ENCODE measurements around the gene CEP170.
"Not testable (repeated sequence)": the region's sequence is repeated elsewhere in the genome, so short reads cannot be mapped to it uniquely, and the experiment has no call there.

Gene CEP170

GRCh38 chr1:243230914-243231313 is 24.2 kb downstream of the CEP170 start:
- H3K4me3 Mint-ChIP-seq: no peak overlapping the region
- peak overlapping the region; percentile 24 for H3K27ac Mint-ChIP-seq
- H3K4me1 Mint-ChIP-seq (ENCODE audit: low read depth): peaks cover 16% of the 10 kb centered on the region
- peaks cover 45% of the 10 kb centered on the region for H3K36me3 Mint-ChIP-seq
- H3K27me3 Mint-ChIP-seq: no peaks in the 10 kb centered on the region
- peaks cover 18% of the 10 kb centered on the region for H3K9me3 Mint-ChIP-seq (ENCODE audit: low read depth)

GRCh38 chr1:243229526-243229925 is 25.6 kb downstream of the CEP170 start:
- peaks cover 16% of the 10 kb centered on the region for H3K4me1 Mint-ChIP-seq (ENCODE audit: low read depth)
- peaks cover 18% of the 10 kb centered on the region for H3K9me3 Mint-ChIP-seq (ENCODE audit: low read depth)
- H3K27ac Mint-ChIP-seq: no peak overlapping the region
- H3K27me3 Mint-ChIP-seq: no peaks in the 10 kb centered on the region
- H3K4me3 Mint-ChIP-seq: no peak overlapping the region
- peaks cover 38% of the 10 kb centered on the region for H3K36me3 Mint-ChIP-seq

GRCh38 chr1:243227622-243228021 is 27.5 kb downstream of the CEP170 start:
- Mint-ChIP-seq H3K4me1 (ENCODE audit: low read depth) (peaks cover 16% of the 10 kb centered on the region), H3K4me3 (no peak overlapping the region), H3K36me3 (peaks cover 38% of the 10 kb centered on the region), H3K27ac (no peak overlapping the region), H3K27me3 (no peaks in the 10 kb centered on the region), H3K9me3 (ENCODE audit: low read depth) (peaks cover 13% of the 10 kb centered on the region)

- H3K27ac Mint-ChIP-seq: no peak overlapping the region
- H3K4me3 Mint-ChIP-seq: no peak overlapping the region
- peaks cover 24% of the 10 kb centered on the region for H3K36me3 Mint-ChIP-seq
- peaks cover 10% of the 10 kb centered on the region for H3K4me1 Mint-ChIP-seq (ENCODE audit: low read depth)
- H3K9me3 Mint-ChIP-seq (ENCODE audit: low read depth): no peaks in the 10 kb centered on the region
- H3K27me3 Mint-ChIP-seq: no peaks in the 10 kb centered on the region
These were observed 37.0 kb downstream of the CEP170 start for GRCh38 chr1:243218059-243218458.

GRCh38 chr1:243217349-243217748 is 37.7 kb downstream of the CEP170 start:
- Mint-ChIP-seq H3K4me1 (ENCODE audit: low read depth) (peaks cover 9% of the 10 kb centered on the region), H3K36me3 (peaks cover 19% of the 10 kb centered on the region)

GRCh38 chr1:243216741-243217140 is 38.3 kb downstream of the CEP170 start:
- H3K27me3 Mint-ChIP-seq: no peaks in the 10 kb centered on the region
- H3K27ac Mint-ChIP-seq: no peak overlapping the region
- peaks cover 18% of the 10 kb centered on the region for H3K36me3 Mint-ChIP-seq

More at GRCh38 chr1:243217349-243217748, 37.7 kb downstream of the CEP170 start:
- Mint-ChIP-seq H3K27ac (no peak overlapping the region), H3K4me3 (no peak overlapping the region), H3K27me3 (no peaks in the 10 kb centered on the region), H3K9me3 (ENCODE audit: low read depth) (no peaks in the 10 kb centered on the region)

GRCh38 chr1:243215276-243215875 is 39.7 kb downstream of the CEP170 start:
- peaks cover 14% of the 10 kb centered on the region for H3K36me3 Mint-ChIP-seq
- not testable (repeated sequence) for H3K4me1 Mint-ChIP-seq (ENCODE audit: low read depth); H3K4me3 Mint-ChIP-seq; H3K9me3 Mint-ChIP-seq (ENCODE audit: low read depth); H3K27me3 Mint-ChIP-seq; H3K27ac Mint-ChIP-seq

More at GRCh38 chr1:243216741-243217140, 38.3 kb downstream of the CEP170 start:
- Mint-ChIP-seq H3K9me3 (ENCODE audit: low read depth) (no peaks in the 10 kb centered on the region), H3K4me3 (no peak overlapping the region), H3K4me1 (ENCODE audit: low read depth) (peaks cover 8% of the 10 kb centered on the region)

GRCh38 chr1:243213045-243213787 is 41.9 kb downstream of the CEP170 start:
- Mint-ChIP-seq H3K4me1 (ENCODE audit: low read depth) (peaks cover 3% of the 10 kb centered on the region), H3K4me3 (no peak overlapping the region), H3K9me3 (ENCODE audit: low read depth) (no peaks in the 10 kb centered on the region), H3K27ac (no peak overlapping the region), H3K27me3 (no peaks in the 10 kb centered on the region), H3K36me3 (peaks cover 11% of the 10 kb centered on the region)

GRCh38 chr1:243211984-243212383 is 43.1 kb downstream of the CEP170 start:
- H3K4me1 Mint-ChIP-seq (ENCODE audit: low read depth); H3K9me3 Mint-ChIP-seq (ENCODE audit: low read depth); H3K36me3 Mint-ChIP-seq; H3K4me3 Mint-ChIP-seq; H3K27ac Mint-ChIP-seq; H3K27me3 Mint-ChIP-seq: not testable (repeated sequence)

- not testable (repeated sequence) for H3K4me1 Mint-ChIP-seq (ENCODE audit: low read depth); H3K9me3 Mint-ChIP-seq (ENCODE audit: low read depth); H3K36me3 Mint-ChIP-seq; H3K27me3 Mint-ChIP-seq; H3K4me3 Mint-ChIP-seq; H3K27ac Mint-ChIP-seq
These were observed 50.0 kb downstream of the CEP170 start for GRCh38 chr1:243205026-243205501.

GRCh38 chr1:243204336-243204735 is 50.7 kb downstream of the CEP170 start:
- not testable (repeated sequence) for H3K4me3 Mint-ChIP-seq; H3K4me1 Mint-ChIP-seq (ENCODE audit: low read depth); H3K27ac Mint-ChIP-seq; H3K9me3 Mint-ChIP-seq (ENCODE audit: low read depth); H3K36me3 Mint-ChIP-seq; H3K27me3 Mint-ChIP-seq

- not testable (repeated sequence) for H3K4me3 Mint-ChIP-seq; H3K4me1 Mint-ChIP-seq (ENCODE audit: low read depth); H3K27ac Mint-ChIP-seq; H3K36me3 Mint-ChIP-seq; H3K27me3 Mint-ChIP-seq; H3K9me3 Mint-ChIP-seq (ENCODE audit: low read depth)
These were observed 51.9 kb downstream of the CEP170 start for GRCh38 chr1:243203196-243203595.

GRCh38 chr1:243201316-243201715 is 53.8 kb downstream of the CEP170 start:
- not testable (repeated sequence) for H3K27me3 Mint-ChIP-seq; H3K4me3 Mint-ChIP-seq; H3K27ac Mint-ChIP-seq; H3K36me3 Mint-ChIP-seq; H3K9me3 Mint-ChIP-seq (ENCODE audit: low read depth); H3K4me1 Mint-ChIP-seq (ENCODE audit: low read depth)

GRCh38 chr1:243197524-243197923 is 57.6 kb downstream of the CEP170 start:
- H3K4me3 Mint-ChIP-seq; H3K27ac Mint-ChIP-seq; H3K9me3 Mint-ChIP-seq (ENCODE audit: low read depth); H3K4me1 Mint-ChIP-seq (ENCODE audit: low read depth); H3K36me3 Mint-ChIP-seq; H3K27me3 Mint-ChIP-seq: not testable (repeated sequence)

- not testable (repeated sequence) for H3K4me1 Mint-ChIP-seq (ENCODE audit: low read depth); H3K4me3 Mint-ChIP-seq; H3K27ac Mint-ChIP-seq; H3K9me3 Mint-ChIP-seq (ENCODE audit: low read depth); H3K27me3 Mint-ChIP-seq
- H3K36me3 Mint-ChIP-seq: peaks cover 13% of the 10 kb centered on the region
These were observed 61.8 kb downstream of the CEP170 start for GRCh38 chr1:243193330-243193729.

Measured in activated naive CD8-positive, alpha-beta T cell (primary cell).